ENCODE measurements around the gene ACTA2.

The ACTA2 gene

DNA sequence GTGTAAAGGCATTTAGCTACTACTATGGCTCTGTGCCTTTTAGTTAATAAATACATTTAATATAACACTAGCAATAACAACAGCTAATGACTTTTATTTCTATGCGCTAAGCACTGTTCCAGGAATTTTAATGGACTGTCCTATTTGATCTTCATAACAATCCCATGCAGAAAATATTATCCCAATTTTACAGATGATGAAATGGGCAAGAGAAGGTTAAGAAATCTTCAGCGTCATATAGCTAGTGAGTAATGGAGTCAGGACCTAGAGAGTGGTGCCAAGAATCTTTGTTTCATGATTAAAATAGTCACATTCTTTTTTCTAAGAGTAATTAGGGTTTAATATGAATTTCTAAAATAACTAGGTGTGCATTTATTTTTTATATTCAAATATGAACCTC lies 32.4 kb downstream of the ACTA2 start:
- DNase-seq (ENCODE audit: low spot score) = no peak

DNA sequence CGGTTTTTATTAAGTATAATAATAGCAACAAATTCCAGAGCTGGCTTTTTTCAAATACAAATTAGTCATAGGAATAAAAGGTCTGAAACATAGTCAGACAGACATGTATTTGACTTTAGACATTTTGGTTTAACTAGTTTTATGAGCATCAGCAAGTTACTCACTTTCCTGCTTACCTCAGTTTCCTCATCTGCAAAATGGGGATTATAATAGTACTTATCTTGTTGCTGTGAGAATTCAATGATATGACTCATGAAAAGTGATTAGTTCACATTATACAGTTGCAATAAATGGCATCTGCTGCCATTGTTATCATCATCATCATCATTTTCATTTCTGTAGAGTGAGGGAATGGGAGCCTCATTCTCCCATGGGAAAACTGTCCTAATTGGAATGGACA lies 33.5 kb downstream of the ACTA2 start:
- DNase-seq (ENCODE audit: low spot score) = no peak

- DNase-seq (ENCODE audit: low spot score) = no peak
Measured at GRCh38 chr10:88918191-88918905, 34.2 kb downstream of the ACTA2 start.

GRCh38 chr10:88916986-88917385 lies 35.6 kb downstream of the ACTA2 start:
- no peak for DNase-seq (ENCODE audit: low spot score)

- DNase-seq (ENCODE audit: low spot score) = no peak
Measured at GRCh38 chr10:88916231-88916630, 36.3 kb downstream of the ACTA2 start.

DNA sequence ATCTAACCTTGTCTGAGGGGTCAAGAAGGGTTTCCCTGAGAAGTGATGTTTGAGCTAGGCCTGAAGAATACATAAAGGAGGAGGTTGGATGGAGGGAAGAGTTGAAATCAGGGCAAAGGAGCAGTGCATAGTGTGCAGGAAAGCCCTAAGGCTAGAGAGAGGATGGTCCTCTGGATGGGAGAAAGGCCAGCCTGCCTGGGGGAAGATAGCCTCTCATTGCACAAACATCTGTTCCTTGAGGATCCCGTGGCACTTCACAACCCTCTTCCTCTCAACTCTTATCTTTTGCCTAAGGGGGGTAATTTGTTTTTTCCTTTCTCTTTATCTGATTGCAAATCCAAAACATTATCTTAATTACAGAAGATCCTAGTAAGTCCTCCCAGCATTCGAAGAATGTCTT lies 36.8 kb downstream of the ACTA2 start:
- DNase-seq (ENCODE audit: low spot score) = no peak

- DNase-seq (ENCODE audit: low spot score) = no peak
Measured at GRCh38 chr10:88913788-88914187, 38.8 kb downstream of the ACTA2 start.

GRCh38 chr10:88913127-88913526 lies 39.4 kb downstream of the ACTA2 start:
- no peak for DNase-seq (ENCODE audit: low spot score)

DNA sequence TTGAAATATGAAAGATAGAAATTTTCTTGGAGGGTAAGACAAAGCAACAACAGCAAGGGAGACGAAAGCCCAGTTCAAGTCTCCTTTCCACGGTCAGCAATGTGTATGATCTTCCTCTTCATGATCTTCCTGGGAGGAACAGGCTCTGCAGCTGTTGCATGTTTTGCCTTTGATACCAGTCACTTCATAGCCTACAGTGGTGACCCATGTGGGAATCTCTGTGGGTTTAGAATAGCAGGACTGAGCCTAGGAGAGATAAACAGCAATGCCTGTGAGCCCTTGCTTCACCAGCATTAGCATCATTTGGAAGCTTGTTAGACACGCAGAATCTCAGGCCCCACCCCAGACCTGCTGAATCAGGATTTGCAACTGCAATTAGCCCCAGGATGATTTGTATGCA lies 40.7 kb downstream of the ACTA2 start:
- no peak for DNase-seq (ENCODE audit: low spot score)

- no peak for DNase-seq (ENCODE audit: low spot score)
Measured at GRCh38 chr10:88911116-88911515, 41.5 kb downstream of the ACTA2 start.

DNA sequence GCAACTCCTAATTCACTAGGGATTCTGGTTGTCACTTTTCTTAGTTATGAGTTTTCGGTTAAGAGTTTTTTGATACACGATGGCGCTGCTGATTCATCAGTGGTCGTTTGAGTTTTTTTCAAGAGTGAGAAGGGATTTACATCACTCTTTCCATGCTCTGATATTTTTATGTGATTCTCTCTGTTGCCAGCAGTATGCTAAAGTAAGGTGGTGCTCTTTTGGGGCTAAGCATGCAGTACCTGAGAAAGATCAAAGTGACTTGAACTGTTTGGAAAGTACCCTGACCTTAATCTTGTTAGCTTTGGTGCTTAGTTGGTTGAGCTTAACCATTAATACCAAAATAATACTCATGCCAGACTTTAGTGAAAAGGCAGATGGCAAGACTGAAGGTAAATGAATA lies 44.4 kb downstream of the ACTA2 start:
- DNase-seq (ENCODE audit: low spot score) = peak; percentile 17

- no peak for DNase-seq (ENCODE audit: low spot score)
Measured at GRCh38 chr10:88906921-88907320, 45.7 kb downstream of the ACTA2 start.

DNA sequence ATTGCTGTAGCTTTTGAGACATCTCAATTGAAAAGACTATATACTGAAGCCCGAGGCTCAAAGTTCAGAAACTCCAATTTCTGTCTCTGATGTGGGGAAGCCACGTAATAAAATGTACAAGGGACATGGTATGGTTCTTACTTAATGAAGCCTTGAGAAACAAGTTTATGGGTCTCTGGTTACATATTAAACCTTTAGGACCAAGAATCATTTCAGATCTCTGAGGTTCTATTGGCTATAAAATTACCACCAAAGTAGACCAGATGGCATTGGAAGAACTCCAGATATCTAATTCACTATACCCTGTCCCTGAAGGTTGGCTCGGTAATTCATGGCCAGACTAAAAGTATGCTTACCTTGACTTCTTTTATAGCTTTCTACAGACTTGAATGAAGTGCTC lies 48.9 kb downstream of the ACTA2 start:
- DNase-seq (ENCODE audit: low spot score) = no peak

DNA sequence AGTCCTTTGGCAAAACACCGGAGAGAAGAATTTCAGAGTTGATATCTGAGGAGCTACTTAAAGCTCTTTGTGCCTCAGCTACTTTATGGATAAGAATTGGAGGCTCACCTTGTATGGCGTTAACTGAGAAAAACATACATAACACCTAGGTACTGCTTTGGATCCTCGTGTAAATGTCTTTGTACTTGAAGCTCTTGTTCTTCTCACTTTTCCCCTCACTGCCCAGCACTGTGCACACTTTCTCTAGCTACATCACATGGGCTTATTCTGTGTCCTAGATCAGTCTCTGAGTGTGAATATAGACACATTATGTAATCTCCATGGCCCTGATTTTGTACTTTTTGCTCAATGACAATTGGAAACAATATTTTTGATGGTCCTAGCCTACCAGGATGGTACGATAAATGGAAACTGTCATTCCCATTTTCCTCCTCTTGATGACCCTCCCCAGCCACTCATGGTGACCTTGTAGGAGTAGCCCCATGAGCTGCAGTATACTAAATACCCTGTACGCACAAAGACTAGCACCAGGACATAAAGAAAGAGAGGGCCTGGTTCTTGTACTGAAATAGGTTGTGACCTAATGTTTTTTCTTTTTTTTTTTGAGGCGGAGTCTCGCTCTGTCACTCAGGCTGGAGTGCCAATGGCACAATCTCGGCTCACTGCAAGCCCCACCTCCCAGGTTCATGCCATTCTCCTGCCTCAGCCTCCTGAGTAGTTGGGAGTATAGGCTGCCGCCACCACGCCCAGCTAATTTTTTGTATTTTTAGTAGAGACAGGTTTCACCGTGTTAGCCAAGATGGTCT lies 50.4 kb downstream of the ACTA2 start:
- DNase-seq (ENCODE audit: low spot score) = no peak

- peak; percentile 49 for DNase-seq (ENCODE audit: low spot score)
Measured at GRCh38 chr10:88901206-88901983, 51.2 kb downstream of the ACTA2 start.

DNA sequence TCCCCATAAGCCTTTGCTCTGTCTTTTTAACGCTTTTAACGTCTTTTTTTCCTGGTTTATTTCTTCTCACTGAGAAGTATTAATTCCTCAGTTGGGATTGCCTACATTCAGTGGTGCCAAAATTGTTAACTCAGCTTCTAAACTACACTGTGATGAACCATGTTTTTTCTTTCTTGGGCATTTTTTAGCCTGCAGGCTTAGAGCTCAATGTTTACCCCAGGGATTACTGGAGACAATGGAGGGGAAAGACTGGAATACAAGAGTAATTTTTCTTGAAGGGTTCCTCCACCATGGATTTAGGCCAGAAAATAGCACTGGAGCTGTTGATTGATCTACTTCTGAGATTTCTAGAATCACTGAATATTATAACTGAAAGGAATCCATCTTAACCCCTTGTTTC lies 52.7 kb downstream of the ACTA2 start:
- no peak for DNase-seq (ENCODE audit: low spot score)

DNA sequence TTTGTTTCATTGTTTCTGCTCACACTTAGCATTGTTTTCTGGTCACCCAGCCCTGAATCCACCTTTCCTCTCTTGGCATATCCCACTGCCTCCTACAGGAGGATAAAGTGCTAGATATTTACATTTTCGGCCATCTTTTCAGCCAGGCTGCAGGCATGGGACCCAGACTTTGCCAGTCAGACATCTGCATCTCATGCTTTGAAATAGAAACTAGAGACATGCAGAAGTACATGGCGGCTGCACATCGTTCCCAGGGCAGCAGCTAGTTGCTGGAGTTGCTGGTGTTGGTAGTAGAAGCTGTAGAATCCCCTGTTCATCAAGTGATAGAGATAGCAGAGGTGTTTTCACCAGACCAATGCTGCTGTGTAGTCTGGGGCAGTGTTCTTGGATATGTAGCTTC lies 53.8 kb downstream of the ACTA2 start:
- DNase-seq (ENCODE audit: low spot score) = no peak

- no peak for DNase-seq (ENCODE audit: low spot score)
Measured at GRCh38 chr10:88896994-88897853, 55.3 kb downstream of the ACTA2 start.

- no peak for DNase-seq (ENCODE audit: low spot score)
Measured at GRCh38 chr10:88896372-88896993, 56.1 kb downstream of the ACTA2 start.

- DNase-seq (ENCODE audit: low spot score) = no peak
Measured at GRCh38 chr10:88895250-88895649, 57.3 kb downstream of the ACTA2 start.

- no peak for DNase-seq (ENCODE audit: low spot score)
Measured at GRCh38 chr10:88893611-88894010, 59.0 kb downstream of the ACTA2 start.
